ENCODE results near the gene PRELP. TPM values are rescaled to one million over a fixed set of nuclear protein-coding genes. Genes with fewer than 3 reads are reported as not detected.

Gene PRELP
- total RNA-seq, 2 donors from 2014 or later = 232 to 244 TPM

DNA sequence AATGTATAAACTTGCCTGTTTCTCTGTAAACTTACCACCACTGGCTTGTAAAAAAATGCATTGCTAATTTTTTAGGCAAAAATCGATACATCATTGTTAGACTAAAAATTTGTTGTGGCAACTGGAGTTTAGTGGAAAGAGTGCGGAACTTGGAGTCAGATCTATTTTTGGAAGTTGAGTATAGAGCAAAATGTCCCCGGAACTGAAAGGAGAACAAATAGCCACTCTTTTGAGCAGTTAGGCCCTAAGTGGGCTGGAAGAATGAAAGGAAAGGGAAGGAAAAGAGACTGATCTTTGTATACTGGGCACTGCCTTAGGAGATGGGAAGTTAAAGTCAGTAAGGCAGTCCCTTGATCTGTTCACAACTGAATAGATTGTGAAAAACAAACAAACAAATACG lies 48.5 kb downstream of the PRELP start:
- TF ChIP-seq CTCF (IDR thresholded peaks at IDR 0.05) = no peak
- ATAC-seq (ENCODE audit: insufficient number of reproducible peaks, low FRiP score, low read depth) (no peak), DNase-seq (ENCODE audit: low spot score) (no peak)
- Histone ChIP-seq H3K4me3 (no peak overlapping the region), H3K27ac (peak overlapping the region; percentile 36 to 48), H3K27me3 (replicated peaks; ENCODE audit: insufficient read depth) (no peaks in the 10 kb centered on the region), H3K36me3 (no peaks in the 10 kb centered on the region), H3K9me3 (no peaks in the 10 kb centered on the region), H3K4me1 (ENCODE audit: control insufficient read depth in 1 of 2, low read depth in 2 of 2) (peaks cover 25 to 76% of the 10 kb centered on the region in 2 donors)

DNA sequence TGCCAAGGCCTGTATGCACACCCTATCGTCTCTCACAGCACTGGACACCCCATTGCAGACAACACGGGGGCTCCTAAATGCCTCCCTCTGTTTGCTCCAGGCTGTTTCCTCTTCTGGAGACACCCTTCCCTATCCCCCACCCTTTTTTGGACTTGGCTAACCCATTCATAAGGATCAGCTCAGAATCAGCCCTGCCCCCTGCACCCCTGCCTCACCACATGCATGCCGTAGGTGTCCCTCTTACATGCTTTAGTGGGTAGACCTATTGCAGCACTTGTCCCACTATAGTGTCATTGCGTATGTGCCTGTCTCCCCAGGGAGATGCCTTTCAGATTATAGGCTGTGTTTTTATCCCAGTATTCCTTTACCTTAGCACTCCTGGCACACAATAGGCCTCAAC lies 49.2 kb downstream of the PRELP start:
- H3K27ac ChIP-seq = peak overlapping the region; percentile 36 to 48
- no peaks in the 10 kb centered on the region for H3K36me3 ChIP-seq
- TF ChIP-seq CTCF (IDR thresholded peaks at IDR 0.05) = no peak
- no peak overlapping the region for H3K4me3 ChIP-seq
- DNase-seq (ENCODE audit: low spot score) (no peak), ATAC-seq (ENCODE audit: insufficient number of reproducible peaks, low FRiP score, low read depth) (no peak)
- peaks cover 25 to 77% of the 10 kb centered on the region in 2 donors for H3K4me1 ChIP-seq (ENCODE audit: control insufficient read depth in 1 of 2, low read depth in 2 of 2)
- no peaks in the 10 kb centered on the region for H3K27me3 ChIP-seq (replicated peaks; ENCODE audit: insufficient read depth)
- H3K9me3 ChIP-seq = no peaks in the 10 kb centered on the region

DNA sequence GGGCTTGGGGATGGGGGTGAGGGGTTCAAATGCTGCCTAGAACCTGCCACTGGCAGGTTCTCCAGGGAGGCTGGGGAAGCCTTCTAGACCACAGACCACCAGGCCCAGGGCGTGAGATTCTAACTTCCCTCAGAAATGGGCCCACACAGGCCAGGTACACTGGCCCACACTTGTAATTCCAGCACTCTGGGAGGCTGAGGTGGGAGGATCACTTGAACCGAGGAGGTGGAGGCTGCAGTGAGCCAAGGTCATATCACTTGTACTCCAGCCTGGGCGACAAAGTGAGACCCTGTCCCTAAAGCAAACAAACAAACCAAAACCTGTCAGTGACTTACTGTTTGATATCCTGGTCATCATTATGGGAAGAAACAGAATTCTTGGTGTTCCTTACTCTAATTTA lies 50.1 kb downstream of the PRELP start:
- no peak for ATAC-seq (ENCODE audit: insufficient number of reproducible peaks, low FRiP score, low read depth)
- DNase-seq (ENCODE audit: low spot score) = no peak
- H3K9me3 ChIP-seq = no peaks in the 10 kb centered on the region
- H3K36me3 ChIP-seq = no peaks in the 10 kb centered on the region
- H3K27ac ChIP-seq = no peak overlapping the region
- peaks cover 22 to 72% of the 10 kb centered on the region in 2 donors for H3K4me1 ChIP-seq (ENCODE audit: control insufficient read depth in 1 of 2, low read depth in 2 of 2)
- no peaks in the 10 kb centered on the region for H3K27me3 ChIP-seq (replicated peaks; ENCODE audit: insufficient read depth)
- TF ChIP-seq CTCF (IDR thresholded peaks at IDR 0.05) = no peak
- no peak overlapping the region for H3K4me3 ChIP-seq

DNA sequence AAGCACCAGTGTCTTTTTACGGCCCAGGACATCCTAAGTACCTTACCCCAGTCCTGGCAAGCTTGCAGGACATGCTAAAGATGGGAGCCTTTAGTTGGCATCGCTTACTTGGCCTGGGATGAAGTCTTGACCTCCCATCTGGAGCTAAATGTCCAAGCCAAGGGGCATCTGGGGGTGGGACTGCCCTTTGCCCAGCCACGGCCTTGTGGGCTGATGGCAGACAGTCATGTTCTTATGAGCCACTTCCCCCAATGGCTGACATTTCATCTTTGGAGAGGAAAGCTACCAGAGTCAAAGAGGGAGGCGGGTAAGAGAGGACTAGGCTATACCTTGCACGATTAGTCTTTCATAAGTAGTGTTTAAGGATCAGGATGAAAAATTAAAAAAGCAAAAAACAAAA lies 50.5 kb downstream of the PRELP start:
- H3K4me3 ChIP-seq = no peak overlapping the region
- ATAC-seq (ENCODE audit: insufficient number of reproducible peaks, low FRiP score, low read depth) (no peak), DNase-seq (ENCODE audit: low spot score) (no peak)
- no peak for TF ChIP-seq CTCF (IDR thresholded peaks at IDR 0.05)
- H3K4me1 ChIP-seq (ENCODE audit: control insufficient read depth in 1 of 2, low read depth in 2 of 2) = peaks cover 19 to 68% of the 10 kb centered on the region in 2 donors
- no peaks in the 10 kb centered on the region for H3K27me3 ChIP-seq (replicated peaks; ENCODE audit: insufficient read depth)
- no peak overlapping the region for H3K27ac ChIP-seq
- H3K9me3 ChIP-seq = no peaks in the 10 kb centered on the region
- no peaks in the 10 kb centered on the region for H3K36me3 ChIP-seq

DNA sequence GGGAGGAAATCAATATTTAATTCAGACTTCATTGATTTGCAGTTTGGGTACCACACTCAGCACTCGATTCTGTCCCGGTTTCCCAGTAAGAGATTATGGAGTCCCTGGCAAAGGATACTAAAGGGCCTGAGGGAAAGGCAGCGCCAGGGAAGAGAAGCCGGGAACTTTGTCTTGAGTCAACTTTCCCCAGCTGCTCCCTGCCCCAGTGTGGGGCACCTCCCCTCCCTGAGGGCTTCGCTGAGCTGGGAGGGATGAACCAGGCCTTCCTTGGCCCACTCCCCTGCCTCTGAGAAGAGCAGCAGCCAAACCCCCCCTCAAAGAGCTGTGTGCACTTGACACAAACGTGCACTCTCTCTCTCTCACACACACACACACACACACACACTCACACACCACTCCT lies 51.0 kb downstream of the PRELP start:
- H3K27me3 ChIP-seq (replicated peaks; ENCODE audit: insufficient read depth) = no peaks in the 10 kb centered on the region
- no peaks in the 10 kb centered on the region for H3K9me3 ChIP-seq
- DNase-seq (ENCODE audit: low spot score) (no peak), ATAC-seq (ENCODE audit: insufficient number of reproducible peaks, low FRiP score, low read depth) (no peak)
- no peak overlapping the region for H3K27ac ChIP-seq
- peaks cover 19 to 63% of the 10 kb centered on the region in 2 donors for H3K4me1 ChIP-seq (ENCODE audit: control insufficient read depth in 1 of 2, low read depth in 2 of 2)
- no peak for TF ChIP-seq CTCF (IDR thresholded peaks at IDR 0.05)
- H3K4me3 ChIP-seq = no peak overlapping the region
- H3K36me3 ChIP-seq = no peaks in the 10 kb centered on the region

Measured in thoracic aorta (tissue), 2 donors.